ENCODE measurements around the gene ZXDC.

Gene ZXDC

GRCh38 chr3:126439968-126440708, 35.6 kb downstream of the ZXDC start:
- peaks cover 18% of the 10 kb centered on the region for H3K36me3 ChIP-seq
- H3K27me3 ChIP-seq (ENCODE audit: insufficient read depth, low read depth, severe bottlenecking): no peaks in the 10 kb centered on the region
- no peak overlapping the region for H3K4me3 ChIP-seq (ENCODE audit: low read depth, low read length)
- TF ChIP-seq, protein P1, sequence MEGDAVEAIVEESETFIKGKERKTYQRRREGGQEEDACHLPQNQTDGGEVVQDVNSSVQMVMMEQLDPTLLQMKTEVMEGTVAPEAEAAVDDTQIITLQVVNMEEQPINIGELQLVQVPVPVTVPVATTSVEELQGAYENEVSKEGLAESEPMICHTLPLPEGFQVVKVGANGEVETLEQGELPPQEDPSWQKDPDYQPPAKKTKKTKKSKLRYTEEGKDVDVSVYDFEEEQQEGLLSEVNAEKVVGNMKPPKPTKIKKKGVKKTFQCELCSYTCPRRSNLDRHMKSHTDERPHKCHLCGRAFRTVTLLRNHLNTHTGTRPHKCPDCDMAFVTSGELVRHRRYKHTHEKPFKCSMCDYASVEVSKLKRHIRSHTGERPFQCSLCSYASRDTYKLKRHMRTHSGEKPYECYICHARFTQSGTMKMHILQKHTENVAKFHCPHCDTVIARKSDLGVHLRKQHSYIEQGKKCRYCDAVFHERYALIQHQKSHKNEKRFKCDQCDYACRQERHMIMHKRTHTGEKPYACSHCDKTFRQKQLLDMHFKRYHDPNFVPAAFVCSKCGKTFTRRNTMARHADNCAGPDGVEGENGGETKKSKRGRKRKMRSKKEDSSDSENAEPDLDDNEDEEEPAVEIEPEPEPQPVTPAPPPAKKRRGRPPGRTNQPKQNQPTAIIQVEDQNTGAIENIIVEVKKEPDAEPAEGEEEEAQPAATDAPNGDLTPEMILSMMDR (IDR thresholded peaks at IDR 0.05; ENCODE audit: low read depth, low read length): no peak
- H3K27ac ChIP-seq: no peak overlapping the region
- no peaks in the 10 kb centered on the region for H3K9me3 ChIP-seq (ENCODE audit: severe bottlenecking)
- DNase-seq: no peak

- H3K4me3 ChIP-seq (ENCODE audit: low read depth, low read length): no peak overlapping the region
- peaks cover 18% of the 10 kb centered on the region for H3K36me3 ChIP-seq
- DNase-seq: no peak
- no peaks in the 10 kb centered on the region for H3K27me3 ChIP-seq (ENCODE audit: insufficient read depth, low read depth, severe bottlenecking)
- no peak overlapping the region for H3K27ac ChIP-seq
- H3K9me3 ChIP-seq (ENCODE audit: severe bottlenecking): no peaks in the 10 kb centered on the region
- TF ChIP-seq, protein P1 (IDR thresholded peaks at IDR 0.05; ENCODE audit: low read depth, low read length): no peak
Measured at GRCh38 chr3:126439346-126439967, 36.2 kb downstream of the ZXDC start.

- TF ChIP-seq, protein P1 (IDR thresholded peaks at IDR 0.05; ENCODE audit: low read depth, low read length): no peak
- Histone ChIP-seq H3K4me3 (ENCODE audit: low read depth, low read length) (no peak overlapping the region), H3K9me3 (ENCODE audit: severe bottlenecking) (no peaks in the 10 kb centered on the region), H3K36me3 (peaks cover 18% of the 10 kb centered on the region), H3K27ac (no peak overlapping the region), H3K27me3 (ENCODE audit: insufficient read depth, low read depth, severe bottlenecking) (no peaks in the 10 kb centered on the region)
- no peak for DNase-seq
Measured at GRCh38 chr3:126438746-126439145, 36.9 kb downstream of the ZXDC start.

DNA sequence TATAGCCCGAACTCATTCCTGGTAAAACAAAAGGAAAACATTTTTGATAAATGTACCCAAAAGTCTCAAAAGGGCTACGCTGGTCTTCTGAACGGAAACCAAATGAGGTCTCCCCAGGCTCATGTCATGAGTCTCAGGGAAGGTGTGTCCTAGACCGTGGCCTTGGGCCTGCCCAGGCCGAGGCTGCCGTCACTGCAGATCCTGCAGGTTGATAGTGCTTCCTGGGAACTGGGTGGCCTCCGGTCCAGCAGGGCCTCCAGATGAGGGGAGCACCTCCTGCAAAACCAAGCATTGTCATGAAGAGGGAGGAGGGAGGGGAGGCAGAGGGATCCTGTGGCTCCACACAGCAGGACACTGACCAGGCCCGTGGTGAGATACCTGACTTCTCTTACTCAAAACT, 37.5 kb downstream of the ZXDC start:
- peaks cover 18% of the 10 kb centered on the region for H3K36me3 ChIP-seq
- H3K9me3 ChIP-seq (ENCODE audit: severe bottlenecking): no peaks in the 10 kb centered on the region
- TF ChIP-seq, protein P1 (IDR thresholded peaks at IDR 0.05; ENCODE audit: low read depth, low read length): no peak
- H3K27me3 ChIP-seq (ENCODE audit: insufficient read depth, low read depth, severe bottlenecking): no peaks in the 10 kb centered on the region
- no peak for DNase-seq
- no peak overlapping the region for H3K4me3 ChIP-seq (ENCODE audit: low read depth, low read length)
- no peak overlapping the region for H3K27ac ChIP-seq

DNA sequence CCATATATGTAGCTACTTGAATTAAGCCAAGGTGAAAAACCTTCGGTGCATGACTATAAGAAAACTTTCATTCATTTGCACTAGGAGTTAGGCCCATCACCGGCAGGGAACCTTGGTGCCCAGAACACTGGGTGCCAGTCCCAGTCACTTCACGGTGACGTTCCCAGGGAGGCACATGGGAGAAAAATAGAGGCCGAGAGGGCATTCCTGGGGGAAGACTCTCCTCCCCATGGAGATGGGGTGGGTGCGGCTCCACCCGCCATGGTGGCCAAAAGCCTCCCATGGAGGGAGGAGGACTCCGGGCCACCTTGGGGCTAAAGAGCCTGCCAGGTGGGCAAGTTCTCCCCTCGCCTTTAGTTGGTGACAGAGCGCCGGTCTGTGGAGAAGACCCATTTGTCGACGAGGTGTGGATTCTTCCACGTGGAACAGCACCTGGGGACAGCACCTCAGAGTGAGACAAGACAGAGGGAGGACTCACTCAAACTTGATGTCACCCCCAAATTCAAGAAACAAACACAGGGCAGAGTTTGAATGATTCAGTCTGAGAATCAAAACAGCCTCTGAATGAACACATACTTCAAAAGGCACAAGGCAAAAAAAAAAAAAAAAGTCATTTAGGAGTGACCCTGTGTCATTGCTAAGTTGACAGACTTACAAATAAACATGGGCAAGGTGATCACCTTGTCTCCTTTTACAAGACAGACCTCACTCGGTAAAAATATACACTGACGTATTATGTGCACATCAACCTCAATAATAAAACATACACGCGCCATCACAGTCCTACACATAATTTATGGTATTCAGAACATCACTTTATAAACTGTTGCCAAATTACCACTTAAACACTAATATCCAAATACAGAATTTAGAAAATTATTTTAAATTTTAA, 38.6 kb downstream of the ZXDC start:
- Histone ChIP-seq H3K27me3 (ENCODE audit: insufficient read depth, low read depth, severe bottlenecking) (no peaks in the 10 kb centered on the region), H3K9me3 (ENCODE audit: severe bottlenecking) (no peaks in the 10 kb centered on the region), H3K27ac (no peak overlapping the region), H3K36me3 (peaks cover 21% of the 10 kb centered on the region), H3K4me3 (ENCODE audit: low read depth, low read length) (no peak overlapping the region)
- TF ChIP-seq, protein P1 (IDR thresholded peaks at IDR 0.05; ENCODE audit: low read depth, low read length): no peak
- DNase-seq: no peak
